Trophoblast cell (in vitro differentiated cells and primary cell): Measurements from ENCODE around the gene SPDYE6.
"Not testable (repeated sequence)": the region's sequence is repeated elsewhere in the genome, so short reads cannot be mapped to it uniquely, and the experiment has no call there.

ENCODE experiments used
- DNase-seq, 2 donors: peaks; one replicate each; pipeline ENCODE4 v3.0.0-alpha.2; 2016
- H2AFZ ChIP-seq: 2 replicates; pipeline ENCODE4 v1.6.1; 2013; ENCODE audit warnings: low read length, moderate library complexity, mild to moderate bottlenecking; ENCODE audit not compliant: insufficient read depth, poor library complexity
- H2AK5ac ChIP-seq: 2 replicates; pipeline ENCODE4 v1.6.1; 2013; ENCODE audit warnings: mild to moderate bottlenecking, low read length
- H2BK120ac ChIP-seq: 2 replicates; pipeline ENCODE4 v1.6.1; 2013; ENCODE audit warnings: low read length, mild to moderate bottlenecking, moderate library complexity; ENCODE audit not compliant: insufficient read depth, poor library complexity
- H2BK12ac ChIP-seq: 2 replicates; pipeline ENCODE4 v1.6.1; 2013; ENCODE audit warnings: mild to moderate bottlenecking, low read length, moderate library complexity
- H2BK5ac ChIP-seq: 2 replicates; pipeline ENCODE4 v1.6.1; 2013; ENCODE audit warnings: low read length, low read depth, moderate library complexity, mild to moderate bottlenecking; ENCODE audit not compliant: poor library complexity
- H3K14ac ChIP-seq: 2 replicates; pipeline ENCODE4 v1.6.1; 2013; ENCODE audit warnings: mild to moderate bottlenecking, low read length
- H3K18ac ChIP-seq: 2 replicates; pipeline ENCODE4 v1.6.1; 2013; ENCODE audit warnings: mild to moderate bottlenecking, low read length
- H3K23ac ChIP-seq: 2 replicates; pipeline ENCODE4 v1.6.1; 2013; ENCODE audit warnings: low read length
- H3K27ac ChIP-seq: 2 replicates; pipeline ENCODE4 v1.5.1; 2013; ENCODE audit warnings: low read depth, mild to moderate bottlenecking, inconsistent platforms, low read length, moderate library complexity
- H3K27me3 ChIP-seq: 2 replicates; pipeline ENCODE4 v1.6.1; 2013; ENCODE audit warnings: inconsistent platforms, mild to moderate bottlenecking, low read length, moderate library complexity; ENCODE audit not compliant: insufficient read depth
- H3K36me3 ChIP-seq, 2 experiments: 1 replicate in 1 of 2; 2 replicates in 1 of 2; pipeline ENCODE4 v1.6.1; 2013; ENCODE audit warnings: low read length in 2 of 2, mild to moderate bottlenecking in 2 of 2, moderate library complexity in 1 of 2; ENCODE audit not compliant: insufficient read depth in 2 of 2, control insufficient read depth in 1 of 2
- H3K4ac ChIP-seq: 2 replicates; pipeline ENCODE4 v1.6.1; 2013; ENCODE audit warnings: low read depth, mild to moderate bottlenecking, low read length, moderate library complexity
- H3K4me1 ChIP-seq, 2 experiments: 1 replicate in 1 of 2; 2 replicates in 1 of 2; pipeline ENCODE4 v1.6.1; 2013; ENCODE audit warnings: low read length in 2 of 2, mild to moderate bottlenecking in 2 of 2, moderate library complexity in 1 of 2; ENCODE audit not compliant: insufficient read depth in 2 of 2, control insufficient read depth in 1 of 2
- H3K4me2 ChIP-seq: 2 replicates; pipeline ENCODE4 v1.6.1; 2013; ENCODE audit warnings: inconsistent platforms, mild to moderate bottlenecking, low read length, moderate library complexity
- H3K4me3 ChIP-seq: 2 replicates; pipeline ENCODE4 v1.5.1; 2013; ENCODE audit warnings: mild to moderate bottlenecking, low read depth, low read length, inconsistent platforms
- H3K79me1 ChIP-seq: one replicate; pipeline ENCODE4 v1.6.1; 2013; ENCODE audit warnings: low read length
- H3K79me2 ChIP-seq: 2 replicates; pipeline ENCODE4 v1.6.1; 2013; ENCODE audit warnings: low read length, mild to moderate bottlenecking; ENCODE audit not compliant: control insufficient read depth, insufficient read depth, poor library complexity
- H3K9ac ChIP-seq: 2 replicates; pipeline ENCODE4 v1.6.1; 2013; ENCODE audit warnings: mild to moderate bottlenecking, low read length
- H3K9me3 ChIP-seq: 2 replicates; pipeline ENCODE4 v1.6.1; 2013; ENCODE audit warnings: low read depth, mild to moderate bottlenecking, control low read depth, inconsistent platforms, low read length; ENCODE audit not compliant: insufficient read depth
- H4K12ac ChIP-seq: 2 replicates; pipeline ENCODE4 v1.6.1; 2013; ENCODE audit warnings: low read depth, mild to moderate bottlenecking, low read length, moderate library complexity
- H4K8ac ChIP-seq: 2 replicates; pipeline ENCODE4 v1.6.1; 2013; ENCODE audit warnings: low read depth, mild to moderate bottlenecking, low read length, moderate library complexity
- H4K91ac ChIP-seq: one replicate; pipeline ENCODE4 v1.6.1; 2013; ENCODE audit warnings: low read depth, mild to moderate bottlenecking, low read length, moderate library complexity
- WGBS: extraction: QIAGEN DNeasy Blood & Tissue Kit; methylation state at CpG from one replicate; pipeline ENCODE4 v1.1.7; 2013; ENCODE audit warnings: missing lambda C conversion rate; ENCODE audit not compliant: insufficient read length, insufficient coverage; ENCODE audit errors: extremely low coverage; 5-methylcytosine and 5-hydroxymethylcytosine counted together

Gene SPDYE6

DNA sequence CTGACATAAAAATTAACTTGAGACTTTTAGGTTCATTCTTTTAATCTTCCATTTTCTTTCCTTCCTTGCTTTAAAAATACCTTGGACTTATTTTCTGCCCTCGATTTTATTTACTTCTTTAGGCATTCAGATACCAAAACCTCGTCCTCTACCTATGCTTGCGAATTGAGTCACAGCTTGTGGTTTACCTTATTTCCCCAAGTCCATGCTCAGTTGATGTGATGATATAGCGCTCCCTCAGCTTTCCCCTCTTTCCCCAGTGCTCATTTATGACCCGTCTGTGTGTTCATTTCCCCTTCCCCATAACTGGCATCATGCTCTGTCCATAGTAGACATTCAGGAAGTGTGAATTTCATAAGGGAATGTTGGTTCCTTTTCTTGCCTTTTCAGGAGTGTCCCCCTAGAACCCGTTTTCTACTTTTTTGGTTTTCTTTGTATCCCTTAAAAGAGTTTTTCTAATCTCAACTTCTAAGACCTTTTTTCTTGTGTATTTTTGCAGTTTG is 20.8 kb upstream of the SPDYE6 start:
- Histone ChIP-seq H4K91ac (no peak overlapping the region), H4K12ac (no peak overlapping the region), H3K4ac (no peak overlapping the region), H2BK5ac (no peak overlapping the region), H3K79me1 (no peaks in the 10 kb centered on the region), H3K27ac (no peak overlapping the region), H2BK12ac (no peak overlapping the region), H3K18ac (no peak overlapping the region), H3K4me2 (no peak overlapping the region), H3K9me3 (no peaks in the 10 kb centered on the region), H3K4me3 (no peak overlapping the region), H2AK5ac (no peak overlapping the region), H2BK120ac (no peak overlapping the region), H3K79me2 (no peaks in the 10 kb centered on the region), H4K8ac (no peak overlapping the region), H3K9ac (no peak overlapping the region), H3K36me3 (peaks cover 21 to 23% of the 10 kb centered on the region in 2 experiments), H3K4me1 (no peaks in the 10 kb centered on the region), H3K14ac (no peak overlapping the region), H3K27me3 (no peaks in the 10 kb centered on the region), H3K23ac (no peak overlapping the region), H2AFZ (no peak overlapping the region)
- WGBS: no CpG with 5 or more reads among the region's 6 CpGs
- no peak for DNase-seq

DNA sequence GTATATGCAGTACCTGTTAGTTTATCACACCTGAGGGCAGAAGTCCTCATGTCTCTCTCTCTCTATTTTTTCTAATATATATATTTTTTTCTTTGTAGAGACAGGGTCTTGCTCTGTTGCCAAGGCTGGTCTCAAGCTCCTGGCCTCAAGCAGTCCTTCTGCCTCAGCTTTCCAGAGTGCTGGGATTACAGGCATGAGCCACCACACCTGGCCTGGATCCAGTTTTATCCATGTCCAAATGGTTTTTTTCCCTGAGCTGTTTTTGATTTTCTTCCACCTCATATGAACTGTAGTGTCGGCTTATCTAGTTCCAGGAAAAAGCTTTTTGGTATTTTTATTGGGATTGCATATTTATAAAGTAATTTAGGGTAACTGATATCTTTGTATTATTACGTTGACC is 16.6 kb upstream of the SPDYE6 start:
- not testable (repeated sequence) for H3K23ac ChIP-seq, H3K79me2 ChIP-seq, H3K27ac ChIP-seq, H2BK12ac ChIP-seq, H2AFZ ChIP-seq, DNase-seq, H3K4me2 ChIP-seq, H4K8ac ChIP-seq, H3K9ac ChIP-seq, H3K36me3 ChIP-seq, H3K4me3 ChIP-seq, H3K27me3 ChIP-seq, H4K91ac ChIP-seq, H3K79me1 ChIP-seq, H2BK5ac ChIP-seq, H3K9me3 ChIP-seq, H3K4me1 ChIP-seq, H3K4ac ChIP-seq, H3K14ac ChIP-seq, H3K18ac ChIP-seq, H2AK5ac ChIP-seq, H4K12ac ChIP-seq, H2BK120ac ChIP-seq
- whole genome bisulfite sequencing: no CpG with 5 or more reads among the region's 2 CpGs

DNA sequence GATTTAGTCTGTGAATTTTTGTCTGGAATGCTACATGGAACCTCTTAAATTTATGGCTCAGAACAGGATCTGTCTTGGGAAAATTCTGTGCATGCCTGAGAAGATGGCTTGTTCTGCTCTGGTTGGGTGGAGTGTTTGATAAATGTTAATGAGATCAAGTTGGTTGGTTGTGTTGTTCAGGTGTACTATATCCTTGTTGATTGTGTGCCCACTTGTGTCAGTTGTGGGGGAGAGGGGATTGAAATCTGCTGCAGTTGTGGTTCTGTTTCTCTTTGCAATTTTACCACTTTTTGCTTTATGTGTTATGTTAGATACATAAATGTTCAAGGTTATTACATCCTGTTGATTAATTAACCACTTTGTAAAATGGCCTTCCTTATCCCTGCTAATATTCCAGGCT is 13.8 kb upstream of the SPDYE6 start:
- H3K9me3 ChIP-seq, H2BK120ac ChIP-seq, H2BK12ac ChIP-seq, H3K79me2 ChIP-seq, H3K27ac ChIP-seq, H4K8ac ChIP-seq, H3K4me1 ChIP-seq, H3K4me3 ChIP-seq, H2AFZ ChIP-seq, H3K4me2 ChIP-seq, H3K14ac ChIP-seq, H3K18ac ChIP-seq, H4K12ac ChIP-seq, H3K23ac ChIP-seq, H4K91ac ChIP-seq, H3K4ac ChIP-seq, H3K9ac ChIP-seq, H3K27me3 ChIP-seq, H3K79me1 ChIP-seq, H2AK5ac ChIP-seq, H2BK5ac ChIP-seq, DNase-seq, H3K36me3 ChIP-seq: not testable (repeated sequence)

DNA sequence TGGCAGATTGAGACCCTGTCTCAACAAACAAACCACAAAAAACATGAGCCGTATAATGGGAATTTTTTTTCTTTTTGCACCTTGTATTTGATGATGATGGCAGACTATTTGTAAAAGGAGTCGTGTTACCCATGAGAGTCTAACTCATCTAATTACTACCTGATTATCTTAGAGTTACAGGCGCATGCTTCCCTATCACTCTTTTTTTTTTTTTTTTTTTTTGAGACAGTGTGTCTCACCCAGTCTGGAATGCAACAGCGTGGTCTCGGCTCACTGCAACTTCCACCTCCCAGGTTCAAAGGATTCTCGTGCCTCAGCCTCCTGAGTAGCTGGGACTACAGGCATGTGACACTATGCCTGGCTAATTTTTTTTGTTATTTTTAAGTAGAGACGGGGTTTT is 9.1 kb upstream of the SPDYE6 start:
- H2BK5ac ChIP-seq, H3K4ac ChIP-seq, H3K27ac ChIP-seq, H3K14ac ChIP-seq, H3K4me1 ChIP-seq, H2AFZ ChIP-seq, H3K4me2 ChIP-seq, H3K79me1 ChIP-seq, H4K91ac ChIP-seq, H2BK12ac ChIP-seq, H3K18ac ChIP-seq, H4K12ac ChIP-seq, H2AK5ac ChIP-seq, H3K23ac ChIP-seq, DNase-seq, H3K79me2 ChIP-seq, H4K8ac ChIP-seq, H3K9ac ChIP-seq, H3K4me3 ChIP-seq, H3K36me3 ChIP-seq, H3K9me3 ChIP-seq, H2BK120ac ChIP-seq, H3K27me3 ChIP-seq: not testable (repeated sequence)
- no CpG with 5 or more reads among the region's 7 CpGs for WGBS
